HEK293T (cell line): ENCODE data around the gene C21orf58.
"Not testable (repeated sequence)": the region's sequence is repeated elsewhere in the genome, so short reads cannot be mapped to it uniquely, and the experiment has no call there.

Experiments used
- CTCF ChIA-PET: fragments of 350-600 bp; formaldehyde crosslinking; extraction: SDS; loops from one replicate; lab custom pipeline; 2021; ENCODE audit warnings: antibody characterized with exemption, inconsistent platforms; lab: Yijun Ruan, JAX
- POLR2A ChIA-PET: fragments of 350-600 bp; formaldehyde crosslinking; extraction: SDS; loops from one replicate; lab custom pipeline; 2020; ENCODE audit warnings: antibody characterized with exemption, inconsistent platforms; lab: Yijun Ruan, JAX
- DNase-seq: peaks from one replicate; pipeline ENCODE4 v3.0.0; 2012; ENCODE audit warnings: mixed read lengths; ENCODE audit errors: extremely low spot score
- ARNT ChIP-seq: fragments of 450-650 bp; IDR thresholded peaks from 2 replicates; pipeline ENCODE4 v1.6.1; 2017; ENCODE audit warnings: mild to moderate bottlenecking
- BHLHE40 ChIP-seq: fragments of 450-650 bp; IDR thresholded peaks from 2 replicates; pipeline ENCODE4 v1.6.1; 2016; ENCODE audit warnings: mild to moderate bottlenecking, moderate library complexity, borderline replicate concordance
- CTBP1 ChIP-seq: fragments of 450-650 bp; IDR thresholded peaks from 2 replicates; pipeline ENCODE4 v1.6.1; 2016; ENCODE audit warnings: borderline replicate concordance
- ELF4 ChIP-seq: fragments of 450-650 bp; IDR thresholded peaks from 2 replicates; pipeline ENCODE4 v1.6.1; 2017; ENCODE audit warnings: antibody characterized with exemption
- FOXA1 ChIP-seq: fragments of 450-650 bp; IDR thresholded peaks from 2 replicates; pipeline ENCODE4 v1.6.1; 2016; ENCODE audit warnings: mild to moderate bottlenecking
- FOXK2 ChIP-seq: fragments of 450-650 bp; IDR thresholded peaks from 2 replicates; pipeline ENCODE4 v1.6.1; 2016; ENCODE audit warnings: mild to moderate bottlenecking
- FOXM1 ChIP-seq: fragments of 450-650 bp; IDR thresholded peaks from 2 replicates; pipeline ENCODE4 v1.6.1; 2017; ENCODE audit warnings: mild to moderate bottlenecking, borderline replicate concordance
- HDGF ChIP-seq: fragments of 450-650 bp; IDR thresholded peaks from 2 replicates; pipeline ENCODE4 v1.6.1; 2017; ENCODE audit warnings: antibody characterized with exemption, borderline replicate concordance
- L3MBTL2 ChIP-seq: fragments of 450-650 bp; conservative IDR thresholded peaks from 2 replicates; pipeline ENCODE4 v1.6.1; 2016; ENCODE audit warnings: mild to moderate bottlenecking
- LEF1 ChIP-seq: fragments of 450-650 bp; IDR thresholded peaks from 2 replicates; pipeline ENCODE4 v1.6.1; 2017; ENCODE audit warnings: mild to moderate bottlenecking, borderline replicate concordance
- NFRKB ChIP-seq: fragments of 450-650 bp; IDR thresholded peaks from 2 replicates; pipeline ENCODE4 v1.6.1; 2016; ENCODE audit warnings: mild to moderate bottlenecking, moderate library complexity
- PKNOX1 ChIP-seq: fragments of 450-650 bp; IDR thresholded peaks from 2 replicates; pipeline ENCODE4 v1.6.1; 2016
- SP1 ChIP-seq: fragments of 450-650 bp; IDR thresholded peaks from 2 replicates; pipeline ENCODE4 v1.6.1; 2017
- SUZ12 ChIP-seq: fragments of 450-650 bp; IDR thresholded peaks from 2 replicates; pipeline ENCODE4 v1.6.1; 2016; ENCODE audit warnings: mild to moderate bottlenecking
- TARDBP ChIP-seq: fragments of 450-650 bp; IDR thresholded peaks from 2 replicates; pipeline ENCODE4 v1.6.1; 2016
- ZNF384 ChIP-seq: fragments of 450-650 bp; IDR thresholded peaks from 2 replicates; pipeline ENCODE4 v1.6.1; 2016

Gene C21orf58

GRCh38 chr21:46314441-46315020, 9.1 kb downstream of the C21orf58 start:
- CTCF ChIA-PET: no interaction called here

GRCh38 chr21:46312949-46313348, 10.7 kb downstream of the C21orf58 start:
- POLR2A ChIA-PET: interaction anchor here (1.5 kb wide), 1 partner anchor 10 kb away, joined by 12 read pairs; the partner anchor contains the start of genes C21orf58 and PCNT
- TF ChIP-seq LEF1 (no peak), BHLHE40 (no peak), FOXA1 (no peak), FOXM1 (no peak), ARNT (no peak)
- no peak for DNase-seq
- CTCF ChIA-PET: no interaction called here

More at GRCh38 chr21:46314441-46315020, 9.1 kb downstream of the C21orf58 start:
- DNase-seq: no peak
- POLR2A ChIA-PET: interaction anchor here (1.5 kb wide), 1 partner anchor 8 kb away, joined by 6 read pairs; no protein-coding TSS in a partner anchor
- no peak for TF ChIP-seq NFRKB
- TF ChIP-seq FOXA1: no peak
- TF ChIP-seq BHLHE40: no peak
- TF ChIP-seq HDGF: no peak
- TF ChIP-seq ELF4: no peak
- no peak for TF ChIP-seq CTBP1
- no peak for TF ChIP-seq ARNT

- ChIA-PET CTCF (no interaction called here), POLR2A (no interaction called here)
- TF ChIP-seq FOXM1: no peak
- TF ChIP-seq HDGF: no peak
- no peak for TF ChIP-seq LEF1
- DNase-seq: no peak
Observed at GRCh38 chr21:46311568-46311967, 12.1 kb downstream of the C21orf58 start.

GRCh38 chr21:46310260-46310659, 13.4 kb downstream of the C21orf58 start:
- DNase-seq, CTCF ChIA-PET, POLR2A ChIA-PET: not testable (repeated sequence)

GRCh38 chr21:46308431-46308830, 15.2 kb downstream of the C21orf58 start:
- ChIA-PET POLR2A (no interaction called here), CTCF (no interaction called here)
- TF ChIP-seq L3MBTL2 (no peak), SUZ12 (no peak), BHLHE40 (no peak), NFRKB (no peak), CTBP1 (no peak), PKNOX1 (no peak), ARNT (no peak), SP1 (no peak), TARDBP (no peak), ELF4 (no peak), FOXK2 (no peak), LEF1 (no peak), FOXM1 (no peak)

GRCh38 chr21:46307625-46308024, 16.0 kb downstream of the C21orf58 start:
- ChIA-PET CTCF (no interaction called here), POLR2A (no interaction called here)
- TF ChIP-seq FOXK2 (no peak), LEF1 (no peak)
- no peak for DNase-seq

More at GRCh38 chr21:46308431-46308830, 15.2 kb downstream of the C21orf58 start:
- DNase-seq: no peak

GRCh38 chr21:46304955-46305354, 18.7 kb downstream of the C21orf58 start:
- ChIA-PET POLR2A (no interaction called here), CTCF (no interaction called here)
- no peak for TF ChIP-seq NFRKB
- no peak for TF ChIP-seq FOXK2
- no peak for TF ChIP-seq L3MBTL2
- no peak for TF ChIP-seq SUZ12
- TF ChIP-seq SP1: no peak
- no peak for TF ChIP-seq TARDBP
- no peak for TF ChIP-seq CTBP1
- no peak for DNase-seq

- TF ChIP-seq SUZ12 (no peak), FOXK2 (no peak), BHLHE40 (no peak), ARNT (no peak), FOXA1 (no peak), ZNF384 (no peak), FOXM1 (no peak), CTBP1 (no peak), SP1 (no peak), HDGF (no peak), NFRKB (no peak)
- ChIA-PET POLR2A (no interaction called here), CTCF (no interaction called here)
- DNase-seq: no peak
Observed at GRCh38 chr21:46304437-46304836, 19.2 kb downstream of the C21orf58 start.
